Activated CD8-positive, alpha-beta memory T cell treated with anti-CD3 and anti-CD28 coated beads, Interleukin-2, amount 50 U/mL, for 48 hours (primary cell): ENCODE data around the gene DNAH3.
A peak's percentile ranks its signal among the peaks of the same experiment; 100 is the strongest.
"Not testable (repeated sequence)": the region's sequence is repeated elsewhere in the genome, so short reads cannot be mapped to it uniquely, and the experiment has no call there.

Source experiments
- DNase-seq: peaks from one replicate; pipeline ENCODE4 v3.0.0-alpha.2; 2020

Gene DNAH3

DNA sequence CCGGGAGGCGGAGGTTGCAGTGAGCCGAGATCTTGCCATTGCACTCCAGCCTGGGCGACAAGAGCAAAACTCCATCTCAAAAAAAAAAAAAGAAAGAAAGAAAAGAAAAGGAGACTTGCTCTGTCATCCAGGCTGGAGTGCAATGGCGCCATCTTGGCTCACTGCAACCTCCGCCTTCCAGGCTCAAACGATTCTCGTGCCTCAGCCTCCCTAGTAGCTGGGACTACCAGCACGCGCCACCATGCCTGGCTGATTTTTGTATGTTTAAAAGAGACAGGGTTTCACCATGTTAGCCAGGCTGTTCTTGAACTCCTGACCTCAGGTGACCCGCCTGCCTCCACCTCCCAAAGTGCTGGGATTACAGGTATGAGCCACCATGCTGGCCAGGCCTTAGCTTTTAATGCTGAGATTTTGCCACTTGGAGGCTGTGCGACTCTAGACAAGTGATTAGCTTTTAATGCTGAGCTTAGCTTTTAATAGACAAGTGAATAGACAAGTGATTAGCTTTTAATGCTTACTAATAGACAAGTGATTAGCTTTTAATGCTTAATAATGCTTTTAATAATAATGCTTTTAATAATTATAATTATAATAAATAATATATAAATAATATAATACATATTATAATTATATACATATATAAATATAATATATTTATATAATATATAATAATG lies 17.4 kb upstream of the DNAH3 start:
- peak; percentile 52 for DNase-seq

DNA sequence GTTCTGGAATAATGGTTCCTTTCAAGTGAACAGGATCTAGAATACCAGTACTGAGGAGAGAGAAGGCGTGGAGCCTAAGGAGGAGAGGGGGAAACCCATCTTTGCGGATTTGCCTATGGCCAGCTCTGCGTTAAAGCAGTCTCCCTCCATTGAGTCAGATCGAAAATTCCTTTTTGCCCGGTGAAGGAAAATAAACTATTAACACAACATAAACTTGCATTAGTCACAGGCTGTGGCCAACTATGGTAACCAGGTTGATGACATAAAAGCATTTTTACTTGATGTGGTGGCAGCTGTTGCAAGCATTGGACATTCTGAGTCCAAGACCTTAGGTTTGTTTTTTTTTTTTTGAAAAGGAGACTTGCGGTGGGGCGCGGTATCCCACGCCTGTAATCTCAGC lies 16.7 kb upstream of the DNAH3 start:
- no peak for DNase-seq

- no peak for DNase-seq
These were observed 15.9 kb upstream of the DNAH3 start for GRCh38 chr16:21166561-21166961.

DNA sequence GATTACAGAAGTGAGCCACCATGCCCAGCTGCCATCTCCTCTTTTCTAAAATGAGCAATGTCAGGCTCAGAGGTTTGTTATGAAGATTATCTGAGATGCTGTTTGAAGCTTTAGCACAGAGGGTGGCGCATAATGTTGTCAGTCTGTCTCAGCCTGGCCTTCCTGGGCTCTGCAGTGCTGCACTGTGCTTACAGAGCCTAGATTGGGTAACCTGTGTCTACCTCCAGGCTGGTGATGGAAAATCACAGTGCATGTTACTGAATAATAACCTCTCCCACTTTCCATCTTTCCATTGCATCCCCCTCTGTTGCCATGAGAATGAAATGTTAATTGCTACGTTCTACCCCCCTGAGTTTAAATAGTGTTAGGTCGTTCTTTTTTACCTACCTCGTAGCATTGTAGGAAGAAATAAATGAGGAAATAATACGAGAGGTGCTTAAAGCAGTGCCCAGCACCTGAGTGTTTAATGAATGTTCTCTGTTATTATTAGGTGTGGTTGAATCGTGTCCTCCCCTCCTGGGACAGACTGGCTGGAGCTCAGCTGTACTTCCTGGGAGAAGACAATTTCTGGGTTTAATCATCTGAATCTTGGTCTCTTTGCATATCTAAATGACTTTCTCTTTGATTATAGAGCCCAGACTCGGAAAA lies 14.0 kb upstream of the DNAH3 start:
- DNase-seq, result no peak

GRCh38 chr16:21163576-21163975 lies 12.9 kb upstream of the DNAH3 start:
- DNase-seq, result no peak

DNA sequence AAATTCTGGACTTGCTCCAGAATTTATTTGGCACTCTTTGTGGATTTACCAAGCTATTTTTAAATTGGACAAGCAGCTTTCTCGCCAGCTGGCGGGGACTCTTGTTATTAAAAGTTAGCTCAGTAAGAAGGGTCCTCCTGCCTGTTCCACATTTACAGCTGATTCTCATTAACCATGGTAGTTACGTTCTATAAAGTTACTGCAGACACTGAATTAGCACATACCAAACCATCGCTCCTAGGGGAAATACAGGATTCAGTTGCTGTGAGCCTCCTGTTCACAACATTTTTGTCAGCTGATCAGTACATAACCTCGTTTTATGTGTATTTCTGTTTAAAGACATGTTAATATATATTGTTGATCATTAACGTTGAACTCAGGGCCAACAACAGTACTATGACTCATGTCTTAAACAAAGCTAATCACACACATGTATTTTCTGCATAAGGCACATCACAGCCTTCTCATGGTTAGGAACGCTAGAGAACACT lies 12.1 kb upstream of the DNAH3 start:
- DNase-seq, result no peak

GRCh38 chr16:21161211-21161610 lies 10.6 kb upstream of the DNAH3 start:
- no peak for DNase-seq

GRCh38 chr16:21160276-21160675 lies 9.6 kb upstream of the DNAH3 start:
- DNase-seq, result no peak

DNA sequence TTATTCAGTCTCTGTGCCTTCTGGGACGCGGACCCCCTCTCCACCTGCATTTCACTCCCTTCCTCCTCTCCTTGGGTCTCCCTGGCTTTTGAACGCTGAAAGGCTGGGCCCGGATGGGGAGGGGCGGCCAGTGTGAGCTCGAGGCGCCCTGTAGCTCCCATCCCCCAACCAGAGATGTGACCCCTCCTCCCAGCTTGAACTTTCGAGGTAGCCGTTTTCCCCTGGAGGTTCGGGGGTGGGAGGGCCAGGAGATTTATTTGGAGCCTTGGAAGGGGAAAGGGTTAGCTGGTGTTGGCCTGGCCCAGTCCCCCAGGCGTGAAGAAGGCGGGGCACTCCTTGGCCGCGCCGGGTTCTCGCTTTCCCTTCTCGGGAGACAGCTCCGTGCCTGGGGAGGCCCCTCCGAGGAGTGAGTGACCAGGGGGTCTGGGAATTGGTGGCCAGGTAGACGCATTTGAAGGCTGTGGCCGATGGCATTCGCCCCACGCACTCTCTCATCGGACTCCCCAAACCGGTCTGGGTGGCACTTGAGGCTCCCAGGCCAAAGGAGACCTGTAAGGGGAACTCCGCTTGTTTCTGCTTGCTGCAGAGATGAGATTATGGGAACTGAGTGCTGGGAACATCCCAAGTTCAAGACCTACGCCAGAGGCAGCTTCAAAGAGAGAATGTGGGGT lies 8.8 kb upstream of the DNAH3 start:
- peak; percentile 55 for DNase-seq

- peak; percentile 90 for DNase-seq
These were observed 7.8 kb upstream of the DNAH3 start, which contains the start of gene LDAF1 for GRCh38 chr16:21158208-21159110. TSS of gene LDAF1 (plus strand) at chr16:21158674. CDS start at chr16:21161183, 2,509 bp downstream.

- DNase-seq, result no peak
These were observed 7.0 kb upstream of the DNAH3 start for GRCh38 chr16:21157632-21158031.

DNA sequence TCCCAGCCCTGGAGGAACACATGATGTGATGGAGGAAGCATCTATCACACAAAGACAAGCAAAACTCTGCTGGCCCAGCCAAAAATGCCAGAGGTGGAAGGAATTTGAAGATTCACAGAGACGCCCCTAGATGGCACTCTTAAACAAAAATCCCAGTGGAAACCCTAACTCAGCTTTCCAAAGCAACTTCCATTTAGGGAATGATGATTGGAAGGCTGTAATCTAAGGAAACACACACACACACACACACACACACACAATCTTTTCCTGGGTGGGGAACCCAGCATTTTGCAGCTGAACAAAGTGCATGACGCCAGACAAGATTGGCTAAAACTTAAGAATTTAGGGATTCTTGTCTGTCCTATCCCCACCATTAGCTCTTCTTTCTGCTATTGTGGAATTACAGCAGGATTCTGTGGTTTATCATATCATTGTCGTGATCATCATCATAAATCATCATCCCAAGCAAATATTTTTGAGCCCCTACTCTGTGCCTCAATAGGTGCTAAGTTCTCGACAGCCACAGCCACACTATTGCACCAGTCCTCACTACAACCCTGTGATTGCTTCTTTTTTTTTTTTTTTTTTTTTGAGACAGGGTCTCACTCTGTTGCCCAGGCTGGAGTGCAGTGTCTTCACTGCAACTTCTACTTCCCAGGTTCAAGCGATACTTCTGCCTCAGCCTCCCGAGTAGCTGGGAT lies 6.3 kb upstream of the DNAH3 start:
- no peak for DNase-seq

- DNase-seq, result not testable (repeated sequence)
These were observed 5.4 kb upstream of the DNAH3 start for GRCh38 chr16:21156011-21156410.

- not testable (repeated sequence) for DNase-seq
These were observed 2.6 kb upstream of the DNAH3 start for GRCh38 chr16:21153124-21153729.

GRCh38 chr16:21152160-21153030 lies 1.7 kb upstream of the DNAH3 start:
- DNase-seq, result not testable (repeated sequence)

DNA sequence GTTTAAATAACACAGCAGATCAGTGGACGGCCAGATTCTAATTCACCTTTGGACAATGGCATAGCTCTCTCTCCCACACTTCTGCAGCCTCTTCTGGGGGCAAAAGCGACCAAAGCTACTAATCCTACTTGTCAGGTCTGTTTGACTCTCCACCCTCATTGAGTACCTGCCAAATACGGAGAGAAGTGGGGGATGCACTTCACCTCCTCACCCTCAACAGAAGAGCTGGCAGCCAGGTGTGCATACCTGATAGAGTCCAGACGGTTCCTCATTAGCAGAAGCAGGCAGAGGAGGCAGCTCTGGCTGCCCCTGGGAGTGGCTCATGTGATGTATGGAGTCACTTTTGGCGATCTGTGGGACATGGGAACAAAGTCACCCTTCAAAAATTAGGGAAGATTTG lies 4.9 kb downstream of the DNAH3 start:
- no peak for DNase-seq

- DNase-seq, result no peak
These were observed 16.6 kb downstream of the DNAH3 start for GRCh38 chr16:21134053-21134452.

- no peak for DNase-seq
These were observed 19.8 kb downstream of the DNAH3 start for GRCh38 chr16:21130811-21131210.

- DNase-seq, result no peak
These were observed 21.7 kb downstream of the DNAH3 start for GRCh38 chr16:21128991-21129390.

- no peak for DNase-seq
These were observed 24.1 kb downstream of the DNAH3 start for GRCh38 chr16:21126518-21126917.

- no peak for DNase-seq
These were observed 25.5 kb downstream of the DNAH3 start for GRCh38 chr16:21125191-21125590.
